HG02623 (cell line): Measurements from ENCODE around the gene SUCLA2.
"Not testable (repeated sequence)": the region's sequence is repeated elsewhere in the genome, so short reads cannot be mapped to it uniquely, and the experiment has no call there.

Source experiments
- ATAC-seq: cut with Tn5 transposase; IDR thresholded peaks from one replicate; pipeline ENCODE4 v1.9.1; 2021; ENCODE audit warnings: moderate library complexity; ENCODE audit not compliant: unreplicated experiment

The SUCLA2 gene

GRCh38 chr13:47997384-47997783 is 3.7 kb downstream of the SUCLA2 start:
- ATAC-seq, result no peak

DNA sequence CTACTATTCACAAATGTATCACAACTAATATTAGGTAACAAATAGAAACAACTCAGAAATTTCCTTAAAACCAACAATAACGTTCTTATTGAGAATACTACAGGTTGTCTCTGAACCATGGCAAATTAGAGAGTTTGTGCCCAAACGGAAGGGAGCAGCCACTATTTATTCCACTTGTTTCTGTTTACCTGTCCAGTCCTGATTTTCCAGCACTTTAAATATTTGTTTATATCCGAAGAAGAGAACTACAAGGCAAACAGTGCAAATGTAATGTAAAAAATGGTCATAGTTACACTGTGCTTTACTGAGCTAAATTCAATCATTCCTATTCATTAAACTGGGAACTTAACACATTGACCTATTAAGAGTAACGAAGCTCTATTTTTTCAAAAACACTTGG is 9.2 kb downstream of the SUCLA2 start:
- ATAC-seq, result no peak

GRCh38 chr13:47990920-47991466 is 10.1 kb downstream of the SUCLA2 start:
- no peak for ATAC-seq

DNA sequence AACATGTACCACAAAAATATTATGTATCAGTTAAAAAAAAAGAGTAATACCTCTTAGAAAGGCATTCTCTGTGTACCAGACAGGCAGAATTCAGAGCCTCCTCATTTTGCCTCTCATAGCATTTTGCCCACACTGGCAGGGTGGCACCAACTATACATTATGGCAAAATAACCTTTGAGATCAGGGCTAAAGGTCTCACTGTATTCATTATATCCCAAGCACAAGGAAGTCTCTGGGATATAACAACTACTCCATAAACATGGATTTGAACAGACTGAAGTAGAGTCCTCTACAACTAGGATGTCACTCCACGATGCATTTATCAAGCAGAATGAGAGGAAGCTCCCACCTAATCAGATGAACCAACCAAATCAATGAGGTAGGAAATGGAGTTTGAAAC is 10.6 kb downstream of the SUCLA2 start:
- no peak for ATAC-seq

DNA sequence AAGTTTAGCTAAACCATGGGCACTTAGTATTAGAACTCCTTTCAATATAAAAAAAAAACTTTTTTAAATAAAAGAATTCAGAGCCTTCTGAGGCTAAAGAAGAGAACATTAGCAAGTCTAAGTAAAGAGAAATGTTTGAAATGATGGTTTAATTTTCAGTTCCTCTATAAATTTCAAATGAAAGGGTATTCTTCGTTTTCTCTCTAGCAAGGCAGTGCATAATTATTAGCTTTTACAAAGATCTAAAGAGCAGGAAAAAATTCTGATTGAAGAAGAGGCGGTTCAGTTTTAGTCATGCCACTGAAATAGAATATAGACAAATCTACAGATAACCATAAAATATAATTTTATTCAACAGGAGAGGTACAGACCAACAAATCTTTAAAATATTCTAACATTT is 18.0 kb downstream of the SUCLA2 start:
- ATAC-seq, result no peak

DNA sequence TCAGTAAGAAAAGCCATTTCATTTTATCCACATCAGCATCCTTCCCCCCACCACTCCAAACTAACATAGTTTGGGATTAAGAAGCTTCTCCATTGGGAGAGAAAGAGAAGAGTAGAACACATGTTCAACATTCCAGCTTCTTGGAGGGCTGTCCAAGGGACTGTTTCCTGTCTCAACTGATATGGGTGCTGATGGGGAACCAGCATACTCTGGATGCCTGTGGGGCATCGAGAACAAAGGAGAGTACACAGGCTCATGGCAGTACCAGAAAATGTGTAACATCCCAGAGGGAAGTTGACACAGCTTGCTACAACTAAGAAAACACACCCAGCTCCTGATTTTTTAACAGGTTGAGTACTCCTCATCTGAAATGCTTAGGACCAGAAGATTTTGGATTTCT is 24.7 kb downstream of the SUCLA2 start:
- ATAC-seq, result no peak

DNA sequence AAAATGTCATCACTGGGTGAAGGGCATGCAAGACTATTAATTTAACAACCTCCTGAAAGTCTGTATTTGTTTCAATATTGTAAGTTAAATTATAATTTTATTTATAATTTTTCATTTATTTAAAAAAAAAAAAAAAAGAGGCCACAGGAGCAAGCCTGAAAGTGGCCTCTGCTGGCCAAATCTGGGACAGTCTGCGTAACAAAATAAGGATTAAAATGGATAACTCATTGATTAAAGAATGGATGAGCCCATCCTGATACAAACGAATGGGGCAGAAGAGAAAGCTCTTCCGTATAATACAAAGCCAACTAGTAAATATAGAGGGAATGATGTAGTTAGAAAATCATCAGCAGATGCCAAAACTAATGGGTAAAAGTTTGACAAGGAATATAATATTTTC is 36.2 kb downstream of the SUCLA2 start:
- ATAC-seq, result no peak

DNA sequence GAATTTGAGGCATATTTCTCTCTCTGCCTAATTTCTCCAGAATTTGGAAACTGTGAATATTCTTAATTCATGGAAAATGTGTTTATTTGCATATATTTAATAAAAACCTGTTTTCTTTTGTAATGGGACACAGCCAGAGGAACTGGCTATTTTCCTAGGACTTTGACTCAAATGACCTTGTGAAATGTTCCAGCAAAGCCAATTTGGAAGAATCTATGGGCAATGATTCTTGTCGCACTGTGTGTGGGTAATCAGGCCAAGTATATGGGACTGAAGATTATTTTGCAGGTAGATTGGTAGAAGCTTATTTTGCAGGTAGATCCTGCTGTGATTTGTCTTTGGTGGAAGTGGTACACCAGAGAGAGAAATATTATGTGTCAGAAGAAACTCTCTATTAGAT is 38.8 kb downstream of the SUCLA2 start:
- ATAC-seq, result no peak

DNA sequence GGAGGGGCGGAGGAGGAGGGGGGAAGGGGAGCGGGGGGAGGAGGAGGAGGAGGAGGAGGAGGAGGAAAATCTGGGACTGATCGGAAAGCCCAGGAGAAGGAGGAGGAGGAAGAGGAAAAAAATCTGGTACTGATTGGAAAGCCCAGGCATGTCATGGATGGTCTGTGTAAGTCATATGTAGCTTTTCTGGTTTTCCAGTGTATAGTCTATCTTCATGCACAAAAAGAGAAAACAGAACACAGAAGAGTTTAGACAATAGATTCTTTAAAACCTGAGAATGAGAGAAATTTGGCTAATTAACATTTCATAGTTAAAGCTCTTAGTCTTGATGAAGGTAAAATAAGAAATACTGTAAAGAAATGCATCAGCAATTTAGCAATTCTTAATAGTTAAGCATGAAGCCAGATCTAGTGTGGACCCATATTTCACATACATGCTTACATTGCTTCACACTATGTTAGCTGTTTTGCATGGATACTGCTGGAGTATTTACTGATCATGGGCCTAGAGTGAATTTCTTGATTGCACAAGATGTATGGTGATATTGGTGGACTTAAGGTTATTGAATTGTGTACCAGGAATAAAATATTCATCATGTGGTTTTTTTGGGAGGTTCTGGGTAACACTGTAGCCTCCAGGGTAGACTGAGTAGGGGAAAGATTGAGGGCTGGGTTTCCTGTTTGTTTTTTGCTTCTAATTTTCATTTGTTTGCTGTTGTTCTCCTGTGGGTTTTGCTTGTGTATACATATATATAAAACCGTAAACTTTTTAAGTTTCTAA is 41.4 kb downstream of the SUCLA2 start:
- ATAC-seq, result no peak

- ATAC-seq, result no peak
These were observed 44.0 kb downstream of the SUCLA2 start for GRCh38 chr13:47957073-47957472.

DNA sequence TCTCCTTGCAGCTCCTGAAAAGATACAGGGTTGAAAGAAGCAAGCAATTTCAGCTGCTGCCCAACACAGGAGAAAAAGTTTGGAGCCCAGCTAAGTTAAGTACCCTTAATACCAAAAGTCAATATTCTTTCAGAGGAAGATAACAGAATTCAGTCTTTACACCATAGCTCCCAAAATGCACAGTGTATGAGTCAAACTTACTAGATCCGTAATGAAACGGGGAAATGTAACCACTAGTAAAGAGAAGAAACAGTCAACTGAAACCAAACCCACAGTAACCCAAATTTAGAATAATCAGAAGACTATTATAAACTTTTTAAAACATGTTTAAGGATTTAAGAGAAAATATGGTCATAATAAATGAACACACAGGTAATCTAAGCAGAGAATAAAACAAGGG is 45.2 kb downstream of the SUCLA2 start:
- no peak for ATAC-seq

- no peak for ATAC-seq
These were observed 51.3 kb downstream of the SUCLA2 start for GRCh38 chr13:47949799-47950198.

GRCh38 chr13:47945738-47946137 is 55.3 kb downstream of the SUCLA2 start:
- ATAC-seq, result no peak

DNA sequence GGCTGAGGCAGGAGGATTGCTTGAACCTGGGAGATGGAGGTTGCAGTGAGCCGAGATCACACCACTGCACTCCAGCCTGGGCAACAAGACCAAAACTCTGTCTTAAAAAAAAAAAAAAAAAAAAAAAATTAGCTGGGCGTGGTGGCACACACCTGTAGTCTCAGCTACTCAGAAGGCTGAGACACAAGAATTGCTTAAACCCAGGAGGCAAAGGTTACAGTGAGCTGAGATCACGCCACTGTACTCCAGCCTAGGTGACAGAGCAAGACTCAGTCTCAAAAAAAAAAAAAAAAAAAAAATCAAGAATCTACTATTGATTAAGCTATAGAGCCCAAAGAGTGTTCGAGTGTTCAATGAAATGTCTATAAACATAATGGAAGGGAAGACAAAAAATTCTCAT is 55.9 kb downstream of the SUCLA2 start:
- not testable (repeated sequence) for ATAC-seq

GRCh38 chr13:47934371-47934770 is 66.7 kb downstream of the SUCLA2 start:
- no peak for ATAC-seq

DNA sequence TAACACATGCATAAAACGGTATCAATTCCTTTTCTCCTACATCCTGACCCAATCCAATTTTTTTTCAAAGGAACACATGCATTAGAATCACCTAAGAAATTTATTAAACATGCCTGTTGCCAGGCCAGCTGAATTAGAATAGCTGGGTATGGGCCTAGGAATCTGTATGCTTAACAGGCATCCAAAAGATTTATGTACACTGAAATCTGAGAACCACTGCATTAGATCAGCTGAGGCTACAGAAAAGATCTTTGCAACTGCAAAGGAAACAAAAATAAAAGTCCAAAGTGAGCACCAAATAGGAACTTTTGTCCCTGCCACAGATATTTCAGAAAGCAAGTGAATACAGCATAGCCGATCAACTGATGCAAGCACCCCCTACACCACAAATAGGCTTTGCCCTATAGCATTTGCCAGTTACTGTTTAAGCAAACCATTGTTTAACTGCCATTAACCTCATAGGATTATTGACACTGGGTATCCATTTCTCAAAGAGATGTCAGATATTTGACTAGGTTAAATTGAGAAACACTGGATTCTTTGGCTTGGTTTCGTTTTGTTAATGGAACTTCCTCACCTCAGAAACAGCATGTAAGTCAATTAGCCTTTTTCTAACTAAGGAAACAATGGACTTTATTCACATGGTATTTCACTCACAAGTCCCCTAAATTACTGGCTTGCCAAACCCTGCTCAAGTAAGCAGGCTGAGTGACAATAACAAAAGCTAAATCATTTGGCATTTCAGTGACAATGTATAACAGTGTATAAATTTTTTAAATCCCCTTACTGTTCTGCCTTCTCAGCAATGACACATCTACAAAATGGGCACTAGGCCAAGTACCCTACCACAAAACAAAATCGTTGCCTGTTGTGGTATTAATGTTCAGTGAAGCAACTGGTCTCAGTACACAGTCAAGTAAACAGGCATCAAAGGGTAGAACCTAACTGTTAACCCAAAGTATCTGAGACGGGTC is 67.8 kb downstream of the SUCLA2 start:
- ATAC-seq, result no peak

DNA sequence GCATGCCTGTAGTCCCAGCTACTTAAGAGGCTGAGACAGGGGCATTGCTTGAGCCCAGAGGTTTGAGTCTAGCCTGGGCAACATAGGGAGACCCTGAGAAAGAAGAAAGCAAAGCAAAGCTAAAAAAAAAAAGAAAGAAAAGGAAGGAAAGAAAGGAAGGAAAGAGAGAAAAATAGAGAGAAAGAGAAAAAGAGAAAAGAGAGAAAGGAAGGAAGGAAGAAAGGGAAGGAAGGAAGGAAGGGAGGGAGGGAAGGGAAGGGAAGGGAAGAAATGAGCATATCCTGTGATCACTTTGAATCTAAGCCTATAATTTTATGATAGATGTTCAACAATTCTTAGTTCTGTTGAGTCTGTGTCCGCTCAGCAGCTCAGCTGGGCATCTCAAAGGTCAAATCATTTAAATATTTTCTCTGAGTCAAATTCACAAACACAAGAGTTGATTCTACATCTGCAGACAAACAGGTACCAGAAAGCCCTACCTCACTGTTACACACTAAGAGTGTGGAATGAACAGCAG is 70.4 kb downstream of the SUCLA2 start:
- no peak for ATAC-seq

DNA sequence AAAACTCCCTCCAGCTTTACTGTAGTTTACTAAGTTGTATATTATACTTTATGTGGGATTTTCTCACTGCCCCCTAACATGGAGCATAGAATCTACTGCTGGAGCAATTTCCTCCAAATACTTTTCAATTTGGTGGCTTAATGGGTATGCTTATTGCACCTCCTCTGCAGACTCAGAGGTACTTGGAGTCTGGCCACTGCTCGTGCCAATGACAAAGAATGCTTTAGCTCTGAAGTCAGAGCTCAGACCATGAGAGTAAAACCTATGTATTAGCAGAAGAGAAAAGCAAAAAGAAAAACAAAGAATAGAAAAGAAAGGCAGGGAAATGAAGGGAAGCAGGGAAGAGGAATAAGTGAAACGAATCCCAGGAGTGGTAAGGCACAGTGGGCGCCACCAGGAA is 71.9 kb downstream of the SUCLA2 start:
- ATAC-seq, result no peak

DNA sequence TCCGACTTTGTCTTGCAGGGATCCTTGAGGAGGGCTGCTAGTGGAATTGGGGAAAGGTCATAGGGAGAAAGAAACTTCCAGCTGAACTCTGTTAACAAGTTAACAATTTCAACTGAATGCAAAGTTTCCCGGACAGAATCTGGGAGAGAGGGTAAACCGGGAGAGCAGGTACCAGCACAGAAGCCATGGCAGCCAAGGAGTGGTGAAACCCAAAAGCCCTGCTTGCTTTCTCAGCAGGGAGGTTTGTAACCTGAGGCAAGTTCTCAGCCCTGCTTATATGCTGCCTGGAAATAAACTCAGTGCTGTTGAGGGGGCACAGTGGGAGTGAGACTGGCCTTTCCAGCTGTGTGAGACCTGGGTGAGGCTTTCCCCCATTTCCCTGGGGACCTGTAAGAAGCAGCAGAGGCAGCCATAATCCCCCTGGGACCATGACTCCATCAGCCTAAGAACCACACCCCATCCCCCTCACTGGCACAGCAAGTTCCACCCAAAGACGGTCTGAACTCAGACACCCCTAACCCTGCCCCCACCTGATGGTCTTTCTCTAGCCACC is 84.0 kb downstream of the SUCLA2 start:
- no peak for ATAC-seq

- ATAC-seq, result no peak
These were observed 92.7 kb downstream of the SUCLA2 start for GRCh38 chr13:47908197-47908902.

DNA sequence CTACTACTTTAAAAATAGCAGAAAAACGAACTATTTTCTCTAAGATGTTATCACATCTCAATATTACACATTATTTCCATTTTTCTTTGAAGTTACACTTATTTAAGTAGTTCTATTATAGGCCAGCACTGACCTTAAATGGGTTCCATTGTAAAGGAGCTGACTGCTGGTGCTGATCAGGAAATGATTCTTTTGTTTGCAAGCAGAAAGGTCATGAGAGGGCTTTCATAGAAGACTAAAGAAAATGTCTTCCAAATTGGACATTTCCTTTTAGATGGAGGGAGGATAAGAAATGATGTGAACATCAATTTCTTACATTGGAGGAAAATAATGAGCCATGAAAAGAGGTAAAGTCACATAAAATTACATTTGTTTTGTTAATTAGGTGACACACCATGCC is 96.2 kb downstream of the SUCLA2 start:
- no peak for ATAC-seq
